C4-2B (cell line): ENCODE data around the gene CHST9.

Source experiments
- H3K27ac ChIP-seq: fragments of 450-650 bp; 2 replicates; pipeline ENCODE4 v1.5.1; 2017
- ZFX ChIP-seq: fragments of 450-650 bp; IDR thresholded peaks from 2 replicates; pipeline ENCODE4 v1.6.1; 2017
- TF ChIP-seq, protein P1 (sequence below): fragments of 450-650 bp; conservative IDR thresholded peaks from 2 replicates; pipeline ENCODE4 v1.5.1; 2017; ENCODE audit warnings: mild to moderate bottlenecking

CHST9 gene

DNA sequence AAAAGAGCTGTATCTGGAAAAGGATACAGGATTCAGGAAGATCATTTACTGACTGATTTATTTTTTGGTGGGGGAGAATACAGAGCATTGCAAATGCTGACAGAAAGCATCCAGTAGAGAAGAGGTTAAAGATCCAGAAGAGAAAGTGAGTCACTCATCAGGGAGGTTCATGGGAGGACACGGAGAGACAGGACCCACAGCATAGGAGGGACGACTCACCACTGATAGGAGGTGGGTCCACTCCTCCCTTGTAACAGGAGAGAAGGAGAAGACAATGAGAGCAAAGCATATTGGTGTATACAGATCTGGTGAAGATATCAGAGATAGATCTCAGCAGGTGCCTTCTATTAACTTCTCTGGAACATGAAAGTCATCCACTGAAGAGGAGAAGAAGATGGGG, 177.2 kb downstream of the CHST9 start:
- H3K27ac ChIP-seq, result no peak overlapping the region
- TF ChIP-seq, protein P1, sequence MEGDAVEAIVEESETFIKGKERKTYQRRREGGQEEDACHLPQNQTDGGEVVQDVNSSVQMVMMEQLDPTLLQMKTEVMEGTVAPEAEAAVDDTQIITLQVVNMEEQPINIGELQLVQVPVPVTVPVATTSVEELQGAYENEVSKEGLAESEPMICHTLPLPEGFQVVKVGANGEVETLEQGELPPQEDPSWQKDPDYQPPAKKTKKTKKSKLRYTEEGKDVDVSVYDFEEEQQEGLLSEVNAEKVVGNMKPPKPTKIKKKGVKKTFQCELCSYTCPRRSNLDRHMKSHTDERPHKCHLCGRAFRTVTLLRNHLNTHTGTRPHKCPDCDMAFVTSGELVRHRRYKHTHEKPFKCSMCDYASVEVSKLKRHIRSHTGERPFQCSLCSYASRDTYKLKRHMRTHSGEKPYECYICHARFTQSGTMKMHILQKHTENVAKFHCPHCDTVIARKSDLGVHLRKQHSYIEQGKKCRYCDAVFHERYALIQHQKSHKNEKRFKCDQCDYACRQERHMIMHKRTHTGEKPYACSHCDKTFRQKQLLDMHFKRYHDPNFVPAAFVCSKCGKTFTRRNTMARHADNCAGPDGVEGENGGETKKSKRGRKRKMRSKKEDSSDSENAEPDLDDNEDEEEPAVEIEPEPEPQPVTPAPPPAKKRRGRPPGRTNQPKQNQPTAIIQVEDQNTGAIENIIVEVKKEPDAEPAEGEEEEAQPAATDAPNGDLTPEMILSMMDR, result no peak
- no peak for TF ChIP-seq ZFX

DNA sequence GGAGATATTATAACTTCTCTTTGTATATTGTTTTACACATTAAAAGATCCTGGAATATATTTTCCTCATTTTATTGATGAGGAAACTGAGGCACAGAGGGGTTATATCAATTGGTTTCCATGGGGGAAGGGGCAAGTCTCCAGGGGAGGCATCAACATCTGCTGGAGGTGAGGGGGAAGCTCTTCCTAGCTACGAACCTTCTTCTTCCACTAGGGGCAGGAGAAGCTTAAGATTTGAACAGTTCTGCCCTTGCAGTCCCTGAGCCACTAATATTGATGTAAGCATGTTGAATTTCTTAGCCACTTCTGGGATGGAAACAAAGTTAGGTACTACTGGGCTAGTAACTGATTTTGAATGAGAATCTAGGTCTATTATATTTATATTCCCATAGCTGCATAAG, 179.5 kb downstream of the CHST9 start:
- no peak for TF ChIP-seq ZFX
- TF ChIP-seq, protein P1, result peak; percentile 61
- no peak overlapping the region for H3K27ac ChIP-seq

DNA sequence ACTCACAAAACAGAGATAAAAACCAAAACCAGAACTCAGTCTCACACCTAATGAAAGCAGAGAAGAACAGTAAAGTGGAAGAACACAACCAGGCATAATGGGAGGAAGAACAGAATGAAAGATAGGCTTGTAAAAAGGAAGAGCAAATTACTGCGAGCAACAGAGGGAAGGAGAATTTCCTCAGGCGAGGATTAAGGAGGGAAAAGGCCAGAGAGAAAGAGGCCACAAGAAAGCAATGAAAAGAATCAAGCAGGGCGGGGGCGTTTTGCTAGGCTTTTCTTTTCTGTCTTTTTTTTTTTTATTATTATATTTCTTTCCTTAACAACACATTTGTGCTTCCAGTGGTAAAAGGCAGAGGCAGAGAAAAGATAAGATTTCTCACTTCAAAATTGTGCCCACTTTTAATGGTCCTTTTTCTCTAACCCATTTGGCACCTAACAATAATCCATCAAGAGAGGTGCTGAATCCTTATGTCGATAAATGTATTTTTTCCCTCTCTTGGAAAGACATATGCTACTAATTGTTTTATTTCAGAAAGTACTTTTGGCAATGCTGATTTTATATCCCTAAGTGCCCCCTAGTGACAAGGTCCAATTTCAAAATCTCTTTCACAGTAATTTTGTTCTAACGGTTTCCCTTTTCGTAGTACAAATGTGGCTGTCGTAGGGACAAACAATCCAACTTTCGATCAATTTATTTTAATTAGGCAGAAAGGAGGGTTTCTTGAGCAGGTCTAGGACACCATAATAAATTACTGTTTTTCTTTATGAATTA, 180.9 kb downstream of the CHST9 start:
- no peak overlapping the region for H3K27ac ChIP-seq
- TF ChIP-seq ZFX, result no peak
- TF ChIP-seq, protein P1, result peak; percentile 48

DNA sequence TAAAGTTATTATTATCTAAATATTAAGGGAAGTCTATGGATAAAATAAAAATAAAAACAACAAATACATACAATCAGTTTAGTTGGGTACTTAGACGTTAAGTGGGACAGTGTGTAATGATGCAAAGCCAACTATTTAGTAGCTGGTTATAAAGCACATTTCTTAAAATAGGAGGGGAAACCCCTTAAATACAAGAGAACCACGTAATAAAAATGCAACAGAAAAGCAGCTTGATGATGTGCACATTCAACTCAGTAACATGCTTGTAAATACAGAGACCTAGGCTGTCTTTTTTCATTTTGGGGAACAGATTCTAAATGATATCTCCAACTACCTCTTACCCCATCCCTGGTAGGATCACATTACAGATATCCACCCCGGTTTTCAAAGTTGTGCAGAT, 185.3 kb downstream of the CHST9 start:
- H3K27ac ChIP-seq, result no peak overlapping the region
- TF ChIP-seq ZFX, result no peak
- TF ChIP-seq, protein P1, result no peak

DNA sequence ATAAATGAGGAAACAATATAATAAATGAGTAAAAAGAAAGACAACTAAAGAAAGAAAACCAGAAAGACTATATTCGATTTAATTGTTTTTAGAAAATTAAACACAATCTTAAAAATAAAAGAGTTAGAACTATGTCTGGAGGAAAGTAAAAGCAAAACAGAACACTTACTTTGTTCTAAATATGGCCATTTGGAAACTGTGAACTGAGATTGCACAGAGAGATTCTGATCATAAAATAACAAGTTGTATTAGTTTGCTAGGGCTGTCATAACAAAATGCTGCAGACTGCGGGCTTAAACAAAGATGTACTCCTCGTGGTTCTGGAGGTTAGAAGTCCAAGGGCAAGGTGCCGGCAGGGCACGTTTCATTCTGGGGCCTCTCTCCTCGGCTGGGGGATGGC, 191.5 kb downstream of the CHST9 start:
- no peak for TF ChIP-seq ZFX
- TF ChIP-seq, protein P1, result no peak
- no peak overlapping the region for H3K27ac ChIP-seq

DNA sequence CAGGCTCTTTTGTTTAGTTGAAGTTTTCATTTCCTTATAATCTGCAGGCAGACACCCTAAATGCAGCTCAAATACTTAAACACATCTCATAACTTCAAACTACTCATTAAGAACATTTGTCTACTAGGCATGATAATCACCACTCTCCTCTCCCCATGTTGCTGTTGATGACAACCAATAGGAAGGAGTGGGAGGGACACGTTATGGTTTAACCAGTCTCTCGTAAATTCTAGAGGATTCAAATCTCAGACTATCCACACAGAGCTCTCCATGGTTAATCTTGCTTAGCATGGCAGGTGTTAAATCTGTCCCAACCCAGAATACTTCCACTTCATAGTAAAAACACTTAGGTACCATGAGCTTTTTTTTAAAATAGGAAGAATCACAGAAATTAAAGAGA, 192.2 kb downstream of the CHST9 start:
- TF ChIP-seq, protein P1, result no peak
- no peak for TF ChIP-seq ZFX
- no peak overlapping the region for H3K27ac ChIP-seq

DNA sequence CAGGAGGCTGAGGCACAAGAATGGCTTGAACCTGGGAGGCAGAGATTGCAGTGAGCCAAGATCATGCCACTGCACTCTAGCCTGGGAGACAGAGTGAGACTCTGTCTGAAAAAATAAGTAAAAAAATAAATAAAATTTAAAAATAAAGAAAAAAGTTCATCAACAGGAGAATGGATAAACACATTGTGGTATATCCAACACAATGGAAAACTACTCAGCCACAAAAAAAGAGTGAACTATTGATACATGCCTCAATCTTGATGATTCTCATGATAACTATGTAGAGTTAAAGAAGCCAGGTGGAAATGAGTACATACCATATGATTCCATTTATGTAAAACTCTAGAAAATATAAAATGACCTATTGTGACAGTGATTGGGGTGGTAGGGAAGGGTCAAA, 195.3 kb downstream of the CHST9 start:
- TF ChIP-seq, protein P1, result no peak
- TF ChIP-seq ZFX, result no peak
- no peak overlapping the region for H3K27ac ChIP-seq
